GM19023 (cell line): ENCODE results near the gene WWP2.
"Not testable (repeated sequence)": the region's sequence is repeated elsewhere in the genome, so short reads cannot be mapped to it uniquely, and the experiment has no call there.

Source experiments
- ATAC-seq: cut with Tn5 transposase; IDR thresholded peaks from one replicate; pipeline ENCODE4 v1.9.1; 2021; ENCODE audit warnings: mild to moderate bottlenecking, moderate library complexity; ENCODE audit not compliant: unreplicated experiment

Gene WWP2

GRCh38 chr16:69939821-69940585 lies 177.9 kb downstream of the WWP2 start:
- ATAC-seq, result no peak

- ATAC-seq, result no peak
Measured at GRCh38 chr16:69940676-69941075, 178.5 kb downstream of the WWP2 start.

DNA sequence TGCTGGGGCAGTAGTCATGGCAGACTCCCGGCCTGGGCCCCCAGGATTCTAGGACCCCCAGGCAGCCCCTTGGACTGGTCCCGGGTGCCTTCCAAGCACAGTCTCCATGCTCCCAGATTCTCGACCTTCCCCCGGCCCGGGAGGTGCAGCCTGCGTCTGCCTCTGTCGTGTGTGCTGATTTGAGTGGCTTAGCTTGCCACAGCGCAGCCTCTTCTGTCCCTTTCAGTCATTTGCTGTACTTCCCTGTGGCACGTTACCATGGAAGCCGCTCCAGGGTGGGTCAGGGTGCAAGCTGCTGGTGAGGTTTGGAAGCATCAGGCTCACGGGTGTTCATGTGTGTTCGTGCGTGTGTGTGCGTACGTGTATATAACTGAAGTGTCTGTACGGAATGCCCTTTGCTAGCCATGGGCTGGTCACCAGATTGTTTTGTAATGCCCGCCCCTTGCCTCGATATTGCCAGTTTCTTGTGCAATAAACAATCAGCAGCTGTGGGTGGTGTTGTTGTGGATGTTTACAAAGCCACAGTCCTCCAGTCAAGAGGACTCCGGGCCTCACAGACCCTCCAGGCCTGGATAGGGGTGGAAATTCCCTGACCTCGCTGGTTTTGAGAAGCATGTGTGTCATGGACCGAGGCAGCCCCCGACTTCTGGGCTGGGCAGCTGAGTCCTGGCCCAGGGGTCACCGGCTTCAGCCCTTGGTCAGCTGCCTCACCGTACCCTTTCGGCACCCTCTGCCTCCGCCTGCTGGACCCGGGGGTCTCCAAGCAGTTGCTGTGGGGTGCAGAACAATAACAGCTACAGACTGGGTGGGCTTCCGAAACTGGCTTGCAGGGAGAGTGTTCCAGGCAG lies 179.3 kb downstream of the WWP2 start:
- no peak for ATAC-seq

DNA sequence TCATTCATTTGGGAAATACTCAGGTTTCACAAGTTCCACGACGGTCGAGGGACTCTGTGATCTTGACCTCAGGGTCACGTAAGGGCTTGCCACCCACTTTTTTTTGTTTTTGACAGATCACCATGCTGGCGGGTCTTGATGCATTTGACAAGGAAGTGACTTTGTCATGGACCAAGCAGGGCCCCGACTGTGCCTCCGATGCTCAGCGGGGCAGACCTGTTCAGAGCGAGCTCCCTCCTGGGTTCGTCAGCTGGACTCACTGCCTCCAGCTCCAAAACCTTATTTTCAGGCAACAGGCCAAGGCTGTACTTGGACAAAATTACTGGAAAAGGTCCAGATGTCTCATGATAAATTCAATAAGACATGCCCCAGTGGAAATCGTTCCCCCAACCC lies 180.0 kb downstream of the WWP2 start:
- no peak for ATAC-seq

DNA sequence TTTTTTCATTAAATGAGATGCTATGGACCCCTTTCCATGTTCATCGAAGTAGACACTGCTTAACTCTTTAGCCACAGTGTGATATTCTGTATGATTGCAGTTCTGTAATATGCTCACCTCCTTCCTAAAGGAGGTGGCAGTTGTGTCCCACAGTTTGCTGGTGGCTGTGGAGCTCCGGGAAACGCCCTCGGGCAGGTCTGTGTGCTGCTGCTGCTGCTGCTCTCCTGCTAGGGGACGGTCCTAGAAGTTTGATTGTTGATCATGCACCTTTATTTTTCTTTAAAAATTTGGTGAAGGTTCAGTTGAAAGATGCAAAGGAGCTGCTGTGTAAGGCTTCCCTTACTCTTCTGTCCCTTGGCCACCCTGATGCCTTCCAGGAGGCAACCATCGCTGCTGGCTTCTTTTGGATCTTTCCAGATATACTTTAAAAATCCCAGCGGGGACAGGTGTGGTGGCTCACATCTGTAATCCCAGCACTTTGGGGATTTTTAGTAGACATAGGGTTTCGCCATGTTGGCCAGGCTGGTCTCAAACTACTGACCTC lies 180.6 kb downstream of the WWP2 start:
- no peak for ATAC-seq

- ATAC-seq, result not testable (repeated sequence)
Measured at GRCh38 chr16:69943241-69944036, 181.3 kb downstream of the WWP2 start.

DNA sequence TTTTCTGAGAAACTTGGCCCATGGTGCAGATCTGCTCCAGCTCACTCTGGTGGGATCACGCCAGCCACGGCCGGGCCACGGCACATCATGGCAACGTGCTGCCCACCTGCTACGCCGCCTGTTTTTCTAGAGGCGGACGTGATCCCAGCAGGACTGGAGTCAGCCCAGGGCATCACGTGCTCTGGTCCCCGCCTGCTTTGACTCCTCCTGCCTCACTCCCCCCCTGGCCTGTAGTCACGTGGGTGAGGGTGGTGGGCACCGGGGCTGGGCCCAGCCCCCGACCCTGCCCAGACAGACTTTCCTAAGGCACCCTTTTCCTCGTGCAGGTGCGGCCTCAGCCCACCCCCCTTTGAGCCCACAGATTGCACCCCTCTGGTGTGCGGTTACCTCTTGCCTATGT lies 188.3 kb downstream of the WWP2 start:
- ATAC-seq, result not testable (repeated sequence)

DNA sequence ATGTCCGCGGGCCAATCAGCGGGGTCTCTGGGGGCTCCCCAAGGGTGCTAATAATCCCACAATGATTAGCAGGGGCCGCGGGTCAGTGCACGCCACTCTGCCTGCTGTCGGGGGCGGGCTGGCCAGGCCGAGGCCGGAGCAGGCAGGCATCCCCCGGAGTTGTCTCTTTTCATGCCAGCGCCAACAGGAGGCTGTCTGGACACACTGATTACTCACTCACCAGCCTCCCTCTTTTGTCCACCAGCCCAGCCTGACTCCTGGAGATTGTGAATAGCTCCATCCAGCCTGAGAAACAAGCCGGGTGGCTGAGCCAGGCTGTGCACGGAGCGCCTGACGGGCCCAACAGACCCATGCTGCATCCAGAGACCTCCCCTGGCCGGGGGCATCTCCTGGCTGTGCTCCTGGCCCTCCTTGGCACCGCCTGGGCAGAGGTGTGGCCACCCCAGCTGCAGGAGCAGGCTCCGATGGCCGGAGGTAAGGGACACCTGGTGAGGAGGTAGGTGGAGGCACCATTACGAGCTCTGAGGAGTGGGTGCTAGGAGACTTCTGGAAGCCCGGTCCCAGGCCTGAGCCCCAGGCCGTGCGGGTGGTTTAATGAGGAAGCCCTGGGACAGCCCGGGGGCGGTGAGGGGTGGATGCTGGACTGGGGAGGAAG lies 189.0 kb downstream of the WWP2 start, which contains the start of gene CLEC18A:
Gene CLEC18A, plus strand, starts transcription at position 318 of the 655 bp plus-strand sequence. Its CDS starts 33 bp downstream, at position 351.
- not testable (repeated sequence) for ATAC-seq

DNA sequence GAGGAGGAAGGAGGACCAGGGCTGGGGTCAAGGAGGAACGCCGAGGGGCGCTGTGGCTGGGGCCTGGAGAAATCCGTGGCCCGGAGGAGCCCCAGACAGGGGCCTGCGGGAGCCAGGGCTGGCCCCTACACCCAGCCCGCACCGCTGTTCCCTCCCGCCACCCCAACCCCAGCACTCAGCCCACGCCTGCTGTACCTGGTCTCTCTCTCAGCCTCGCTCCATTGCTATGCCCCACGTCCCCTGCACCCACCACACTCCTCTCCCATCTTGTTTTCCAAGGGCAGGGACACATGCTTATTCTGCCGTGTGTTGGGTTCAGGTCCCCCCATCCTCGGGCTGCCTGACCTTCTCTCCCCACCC lies 189.5 kb downstream of the WWP2 start:
- ATAC-seq, result not testable (repeated sequence)

GRCh38 chr16:69952116-69952515 lies 190.0 kb downstream of the WWP2 start:
- not testable (repeated sequence) for ATAC-seq

- ATAC-seq, result not testable (repeated sequence)
Measured at GRCh38 chr16:69952572-69953355, 190.6 kb downstream of the WWP2 start.

GRCh38 chr16:69954241-69954640 lies 192.1 kb downstream of the WWP2 start:
- not testable (repeated sequence) for ATAC-seq

GRCh38 chr16:69963312-69963711 lies 201.2 kb downstream of the WWP2 start:
- not testable (repeated sequence) for ATAC-seq

DNA sequence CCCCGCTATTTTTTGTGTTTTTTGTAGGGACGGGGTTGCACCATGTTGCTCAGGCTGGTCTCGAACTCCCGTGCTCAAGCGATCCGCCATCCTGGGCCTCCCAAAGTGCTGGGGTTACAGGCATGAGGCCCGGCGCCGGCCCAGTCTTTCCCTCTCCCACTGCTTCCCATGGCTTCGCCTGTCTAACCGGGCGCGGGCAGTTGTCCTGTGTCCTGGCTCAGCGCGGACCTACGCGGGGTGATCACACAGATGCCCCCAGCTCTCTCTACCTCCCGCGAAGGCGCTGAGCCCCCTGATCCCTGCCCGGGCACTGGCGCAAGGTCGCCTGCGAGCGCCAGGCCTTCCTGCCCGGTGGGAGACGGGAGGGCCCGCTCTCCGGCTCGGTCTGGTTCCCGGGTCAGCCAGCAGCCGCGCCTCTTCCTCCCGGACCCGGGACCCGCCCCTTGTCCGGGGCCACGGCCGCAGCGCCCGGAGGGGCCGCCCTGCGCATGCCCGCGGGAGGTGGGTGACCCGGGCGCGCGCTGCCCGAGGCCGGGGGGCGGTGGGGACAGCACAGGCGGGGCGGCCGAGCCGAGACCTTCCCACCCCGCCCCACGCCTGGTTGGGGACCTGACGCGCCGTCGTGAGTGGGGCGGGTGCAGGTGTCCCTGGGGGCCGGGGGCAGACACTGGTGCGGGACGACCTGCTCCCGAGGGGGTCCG lies 203.0 kb downstream of the WWP2 start:
- not testable (repeated sequence) for ATAC-seq

DNA sequence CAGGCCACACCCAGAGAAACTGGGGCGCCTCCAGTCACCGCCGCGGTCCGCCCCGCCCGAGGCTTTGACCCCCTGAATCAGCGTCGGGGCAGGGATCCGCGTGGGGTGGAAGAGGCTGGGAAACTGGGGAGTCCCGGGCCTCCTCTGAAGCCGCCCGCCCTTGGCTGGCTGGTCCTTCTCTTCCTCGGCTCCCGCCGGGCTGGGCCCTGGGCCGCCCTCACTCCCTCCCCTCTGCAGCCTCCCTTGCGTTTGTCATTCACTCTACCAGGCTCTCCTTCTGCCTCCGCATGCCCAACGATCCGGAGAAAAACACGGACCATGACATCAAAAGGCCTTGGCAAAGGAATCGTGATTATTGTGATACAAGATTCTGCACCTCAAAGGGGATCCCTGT lies 203.5 kb downstream of the WWP2 start:
- not testable (repeated sequence) for ATAC-seq

- not testable (repeated sequence) for ATAC-seq
Measured at GRCh38 chr16:69967688-69968087, 205.6 kb downstream of the WWP2 start.

DNA sequence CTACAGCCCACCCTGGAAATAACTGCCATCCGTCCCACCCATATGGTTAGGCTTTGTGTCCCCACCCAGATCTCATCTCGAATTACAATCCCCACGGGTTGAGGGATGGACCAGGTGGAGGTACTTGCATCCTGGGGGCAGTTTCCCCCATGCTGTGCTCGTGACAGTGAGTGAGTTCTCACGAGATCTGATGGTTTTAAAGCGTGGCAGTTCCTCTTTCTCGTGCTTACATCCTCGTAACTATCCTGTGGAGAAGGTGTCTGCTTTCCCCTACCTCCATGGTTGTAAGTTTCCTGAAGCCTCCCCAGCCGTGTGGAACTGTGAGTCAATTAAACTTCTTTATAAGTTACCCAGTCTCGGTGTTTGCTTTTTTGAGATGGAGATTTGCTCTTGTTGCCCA lies 206.0 kb downstream of the WWP2 start:
- ATAC-seq, result not testable (repeated sequence)

GRCh38 chr16:69969657-69970056 lies 207.5 kb downstream of the WWP2 start:
- not testable (repeated sequence) for ATAC-seq

DNA sequence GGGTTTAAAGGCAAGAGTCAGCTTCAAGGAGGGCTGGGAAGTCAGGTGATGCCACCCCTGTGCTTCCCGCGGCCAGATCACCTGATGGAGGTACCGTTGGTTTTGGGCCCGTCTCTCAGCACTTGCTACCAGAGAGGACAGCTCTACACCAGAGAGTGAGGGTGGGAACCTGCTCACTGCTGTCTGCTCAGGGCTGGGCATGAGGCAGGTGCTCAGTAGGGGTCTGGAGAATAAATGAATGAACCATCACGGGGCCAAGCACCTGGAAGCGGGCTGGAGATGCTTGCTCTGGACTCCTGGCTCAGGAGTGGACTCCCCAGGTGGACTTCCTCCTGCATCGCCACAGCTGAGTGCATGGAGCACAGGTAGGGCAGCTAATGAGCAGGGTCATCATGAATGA lies 210.0 kb downstream of the WWP2 start:
- not testable (repeated sequence) for ATAC-seq
